Stomach (tissue), 9 donors: ENCODE results near the gene IRS2. TPM values are rescaled to one million over a fixed set of nuclear protein-coding genes. Genes with fewer than 3 reads are reported as not detected.

Experiments used
- DNase-seq, 2 donors: peaks; one replicate each; pipeline versions ENCODE4 v3.0.0 to v3.0.0-alpha.2; 2013 to 2019
- H3K27ac ChIP-seq, 5 donors: fragments of 200-600 bp in 4 of 5; sonication (generic) in 4 of 5; one replicate each; pipeline ENCODE4 v1.5.1; 2013 to 2019; ENCODE audit warnings: mild to moderate bottlenecking in 1 of 5, moderate library complexity in 1 of 5
- H3K27me3 ChIP-seq, 3 donors: fragments of 200-600 bp; sonication (generic); one replicate each; pipeline ENCODE4 v1.5.1; 2017 to 2019; ENCODE audit warnings: mixed run types in 1 of 3
- H3K36me3 ChIP-seq, 4 donors: fragments of 200-600 bp; sonication (generic); 1 replicate in 3 of 4; 2 replicates in 1 of 4; pipeline ENCODE4 v1.5.1; 2016 to 2019
- H3K4me1 ChIP-seq, 4 donors: fragments of 200-600 bp; sonication (generic); one replicate each; pipeline ENCODE4 v1.5.1; 2016 to 2019
- H3K4me3 ChIP-seq, 4 donors: fragments of 200-600 bp; sonication (generic) in 3 of 4; one replicate each; pipeline ENCODE4 v1.5.1; 2016 to 2019; ENCODE audit warnings: mild to moderate bottlenecking in 1 of 4
- H3K9me3 ChIP-seq, 4 donors: fragments of 200-600 bp; sonication (generic); one replicate each; pipeline ENCODE4 v1.5.1; 2016 to 2019
- CTCF ChIP-seq, 7 experiments: fragments of 450-650 bp in 4 of 7; fragments of 200-600 bp in 3 of 7; sonication (generic) in 3 of 7; IDR thresholded peaks; one replicate each; pipeline ENCODE4 v1.5.1; 2016 to 2019; ENCODE audit warnings: antibody characterized with exemption in 7 of 7, control low read depth in 2 of 7, mild to moderate bottlenecking in 1 of 7
- EP300 ChIP-seq: sonication (generic); formaldehyde crosslinking; IDR thresholded peaks from one replicate; pipeline ENCODE4 v1.6.1; 2017; ENCODE audit warnings: antibody characterized with exemption
- POLR2A ChIP-seq, 4 donors: fragments of 450-650 bp; IDR thresholded peaks; one replicate each; pipeline ENCODE4 v1.6.1; 2016; ENCODE audit warnings: antibody characterized with exemption in 4 of 4, control low read depth in 2 of 4, mild to moderate bottlenecking in 1 of 4, moderate library complexity in 1 of 4
- POLR2AphosphoS5 ChIP-seq, 3 donors: sonication (generic); formaldehyde crosslinking; IDR thresholded peaks; one replicate each; pipeline ENCODE4 v1.6.1; 2016; ENCODE audit warnings: antibody characterized with exemption in 3 of 3
- WGBS, 5 donors: extraction: QIAGEN DNeasy Blood & Tissue Kit in 3 of 5; methylation state at CpG; one replicate each; pipeline versions ENCODE4 v1.1.5 to v1.1.7; 2013 to 2018; 5-methylcytosine and 5-hydroxymethylcytosine counted together
- intact Hi-C: fragments of 100-400 bp; cut with DNase I; formaldehyde crosslinking; loops from one replicate; pipeline ENCODE4 v1.15.1; 2023; ENCODE audit warnings: low total_unique reads
- polyA plus RNA-seq, 3 donors: library from polyadenylated mRNA; stranded (reverse); fragments of 200-250 nt; gene quantifications; one replicate each; pipeline ENCODE4 v1.2.3, GENCODE V29; 2013
- total RNA-seq, 5 donors: library from RNA; depleted of rRNA; stranded (reverse); fragments of >200 nt; gene quantifications; one replicate each; pipeline versions ENCODE4 v1.1.0 to v1.2.3, GENCODE V29; 2014 to 2016
- donor health status: healthy with polysubstance abuse.
- donor health status: Bipolar disorder and iron deficiency.
- donor health status: healthy.

Gene IRS2
- total and polyA plus RNA-seq, 8 donors: 2.7 to 24.1 (median 11.4) TPM

GRCh38 chr13:109722068-109722467 lies 64.3 kb downstream of the IRS2 start:
- Histone ChIP-seq H3K9me3 (no peaks in the 10 kb centered on the region), H3K4me3 (no peak overlapping the region), H3K27ac (no peak overlapping the region), H3K4me1 (no peaks in the 10 kb centered on the region), H3K27me3 (no peaks in the 10 kb centered on the region), H3K36me3 (no peaks in the 10 kb centered on the region)
- intact Hi-C loops: no loop called here
- no peak for TF ChIP-seq POLR2A (IDR thresholded peaks at IDR 0.05)
- no peak for TF ChIP-seq CTCF (IDR thresholded peaks at IDR 0.05)
- TF ChIP-seq POLR2AphosphoS5 (IDR thresholded peaks at IDR 0.05): no peak
- no peak for TF ChIP-seq EP300
- no peak for DNase-seq
- WGBS, 5 donors: 79 to 88% (median 85%) methylated on average over 6 of the region's 6 CpGs

GRCh38 chr13:109720758-109721184 lies 65.6 kb downstream of the IRS2 start:
- H3K4me3 ChIP-seq: no peak overlapping the region
- 18 to 40% (median 28%) methylated on average over 5 of the region's 5 CpGs for WGBS, 5 donors
- no peaks in the 10 kb centered on the region for H3K36me3 ChIP-seq
- intact Hi-C loops: no loop called here
- no peaks in the 10 kb centered on the region for H3K27me3 ChIP-seq
- no peak for TF ChIP-seq POLR2A (IDR thresholded peaks at IDR 0.05)
- peak overlapping the region in 1 of 5 donors; percentile 35 for H3K27ac ChIP-seq
- peak in 1 of 2 donors; percentile 55 for DNase-seq
- H3K4me1 ChIP-seq: no peaks in the 10 kb centered on the region
- no peaks in the 10 kb centered on the region for H3K9me3 ChIP-seq

GRCh38 chr13:109719962-109720646 lies 66.3 kb downstream of the IRS2 start:
- H3K9me3 ChIP-seq: no peaks in the 10 kb centered on the region
- H3K36me3 ChIP-seq: no peaks in the 10 kb centered on the region
- WGBS, 5 donors: 39 to 58% (median 56%) methylated on average over 7 of the region's 7 CpGs
- intact Hi-C loops: no loop called here
- peak overlapping the region in 1 of 5 donors; percentile 35 for H3K27ac ChIP-seq
- no peak for TF ChIP-seq POLR2A (IDR thresholded peaks at IDR 0.05)
- DNase-seq: no peak
- no peaks in the 10 kb centered on the region for H3K4me1 ChIP-seq
- H3K27me3 ChIP-seq: no peaks in the 10 kb centered on the region
- H3K4me3 ChIP-seq: no peak overlapping the region

GRCh38 chr13:109718726-109719125 lies 67.7 kb downstream of the IRS2 start:
- H3K4me3 ChIP-seq: no peak overlapping the region
- TF ChIP-seq EP300: no peak
- TF ChIP-seq POLR2A (IDR thresholded peaks at IDR 0.05): no peak
- no peak for TF ChIP-seq POLR2AphosphoS5 (IDR thresholded peaks at IDR 0.05)
- no peak for TF ChIP-seq CTCF (IDR thresholded peaks at IDR 0.05)
- intact Hi-C loops: no loop called here

GRCh38 chr13:109717686-109718085 lies 68.7 kb downstream of the IRS2 start:
- WGBS, 5 donors: 88 to 98% (median 94%) methylated on average over 6 of the region's 6 CpGs
- no peak for DNase-seq
- intact Hi-C loops: no loop called here

More at GRCh38 chr13:109718726-109719125, 67.7 kb downstream of the IRS2 start:
- DNase-seq: no peak
- no peaks in the 10 kb centered on the region for H3K27me3 ChIP-seq
- no peaks in the 10 kb centered on the region for H3K4me1 ChIP-seq
- H3K9me3 ChIP-seq: no peaks in the 10 kb centered on the region
- H3K36me3 ChIP-seq: no peaks in the 10 kb centered on the region
- H3K27ac ChIP-seq: no peak overlapping the region

More at GRCh38 chr13:109717686-109718085, 68.7 kb downstream of the IRS2 start:
- TF ChIP-seq POLR2A (IDR thresholded peaks at IDR 0.05) (no peak), CTCF (IDR thresholded peaks at IDR 0.05) (no peak), EP300 (no peak), POLR2AphosphoS5 (IDR thresholded peaks at IDR 0.05) (no peak)
- Histone ChIP-seq H3K9me3 (no peaks in the 10 kb centered on the region), H3K27me3 (no peaks in the 10 kb centered on the region), H3K36me3 (no peaks in the 10 kb centered on the region), H3K27ac (no peak overlapping the region), H3K4me3 (no peak overlapping the region), H3K4me1 (no peaks in the 10 kb centered on the region)
